Adrenal gland (tissue), 12 donors: ENCODE data around the gene CNTN5. TPM values are rescaled to one million over a fixed set of nuclear protein-coding genes. Genes with fewer than 3 reads are reported as not detected.

Experiments used
- DNase-seq, 7 donors: peaks; one replicate each; pipeline ENCODE4 v3.0.0-alpha.2; 2019 to 2020
- H3K27ac ChIP-seq, 5 donors: fragments of 200-600 bp; sonication (generic) in 4 of 5; 1 replicate in 3 of 5; 2 replicates in 2 of 5; pipeline versions ENCODE4 v1.5.1 to v1.8.0; 2016 to 2020; ENCODE audit warnings: mild to moderate bottlenecking in 1 of 5
- H3K27me3 ChIP-seq: fragments of 200-600 bp; 2 replicates; pipeline ENCODE4 v1.8.0; 2021
- H3K36me3 ChIP-seq, 2 donors: fragments of 200-600 bp; replicated peaks in 1 of 2; 1 replicate in 1 of 2; 2 replicates in 1 of 2; pipeline versions ENCODE4 v1.5.1 to v1.8.0; 2018 to 2022
- H3K4me1 ChIP-seq, 2 donors: fragments of 200-600 bp; replicated peaks in 1 of 2; 1 replicate in 1 of 2; 2 replicates in 1 of 2; pipeline versions ENCODE4 v1.5.1 to v1.8.0; 2018 to 2021
- H3K4me3 ChIP-seq, 4 donors: fragments of 200-600 bp; sonication (generic) in 3 of 4; one replicate each; pipeline ENCODE4 v1.5.1; 2016 to 2018
- H3K9me3 ChIP-seq, 3 donors: fragments of 200-600 bp; sonication (generic) in 1 of 3; replicated peaks in 1 of 3; 1 replicate in 2 of 3; 2 replicates in 1 of 3; pipeline versions ENCODE4 v1.5.1 to v1.8.0; 2016 to 2021
- CTCF ChIP-seq, 6 experiments: fragments of 450-650 bp in 4 of 6; fragments of 200-600 bp in 2 of 6; sonication (generic) in 1 of 6; IDR thresholded peaks; 1 replicate in 5 of 6; 2 replicates in 1 of 6; pipeline versions ENCODE4 v1.5.1 to v1.8.0; 2016 to 2021; ENCODE audit warnings: antibody characterized with exemption in 6 of 6, mild to moderate bottlenecking in 2 of 6, moderate library complexity in 1 of 6
- POLR2A ChIP-seq, 2 donors: fragments of 450-650 bp; IDR thresholded peaks; one replicate each; pipeline ENCODE4 v1.6.1; 2017; ENCODE audit warnings: antibody characterized with exemption in 2 of 2, mild to moderate bottlenecking in 2 of 2, moderate library complexity in 1 of 2
- WGBS, 4 donors: extraction: QIAGEN DNeasy Blood & Tissue Kit in 2 of 4; methylation state at CpG; one replicate each; pipeline versions ENCODE4 v1.1.5 to v1.1.7; 2013 to 2017; 5-methylcytosine and 5-hydroxymethylcytosine counted together
- intact Hi-C, 2 donors: fragments of 100-400 bp; cut with DNase I; formaldehyde crosslinking; loops; one replicate each; pipeline versions ENCODE4 v1.14.1 to v1.15.0; 2022 to 2023
- polyA plus RNA-seq, 3 donors: library from polyadenylated mRNA; stranded (reverse); fragments of 200-250 nt in 2 of 3; fragments of 350-450 nt in 1 of 3; fragmentation: Illumina TruSeq in 1 of 3; extraction: RNeasy Lipid Tissue Mini Kit (QIAGEN cat#74804) in 1 of 3; gene quantifications; one replicate each; pipeline ENCODE4 v1.2.3, GENCODE V29; 2013 to 2014
- total RNA-seq, 9 donors: library from RNA; depleted of rRNA in 4 of 9; stranded (reverse); fragments of >200 nt in 4 of 9; fragments of 120-200 nt in 1 of 9; fragmentation: NEBNext Ultra II Directional in 1 of 9; extraction: Animal tissue kit (Norgen Biotek cat#: 25700) in 1 of 9; gene quantifications; one replicate each; pipeline versions ENCODE4 v1.1.0 to v1.2.4, GENCODE V29; 2013 to 2023
- donor health status: healthy with polysubstance abuse.
- donor health status: Bipolar disorder and iron deficiency.
- donor health status: DM: yes; HTN: yes; CAD: no.
- donor health status: DM: no; HTN: no; CAD: no.
- donor health status: DM: no; HTN: no; CAD: no.
- donor health status: DM: yes; HTN: yes; CAD: no.

The CNTN5 gene
- total and polyA plus RNA-seq, 12 donors = 0.07 to 107 (median 0.30) TPM; not detected in 8

- Histone ChIP-seq H3K27me3 (no peaks in the 10 kb centered on the region), H3K36me3 (no peaks in the 10 kb centered on the region), H3K27ac (no peak overlapping the region), H3K9me3 (no peaks in the 10 kb centered on the region), H3K4me3 (no peak overlapping the region), H3K4me1 (no peaks in the 10 kb centered on the region)
- no peak for DNase-seq
- 66 to 77% (median 73%) methylated on average over 4 of the region's 4 CpGs for WGBS, 4 donors
- no peak for TF ChIP-seq POLR2A (IDR thresholded peaks at IDR 0.05)
- TF ChIP-seq CTCF (IDR thresholded peaks at IDR 0.05) = no peak
- intact Hi-C loops = no loop called here
These were observed 1084.7 kb downstream of the CNTN5 start for GRCh38 chr11:100105255-100105981.

GRCh38 chr11:100105982-100106358 lies 1085.2 kb downstream of the CNTN5 start:
- DNase-seq = no peak
- no peak overlapping the region for H3K27ac ChIP-seq
- WGBS, 4 donors = 43 to 55% (median 50%) methylated on average over 3 of the region's 3 CpGs
- no peaks in the 10 kb centered on the region for H3K4me1 ChIP-seq
- H3K4me3 ChIP-seq = no peak overlapping the region
- TF ChIP-seq POLR2A (IDR thresholded peaks at IDR 0.05) = no peak
- TF ChIP-seq CTCF (IDR thresholded peaks at IDR 0.05) = no peak
- H3K36me3 ChIP-seq = no peaks in the 10 kb centered on the region
- H3K27me3 ChIP-seq = no peaks in the 10 kb centered on the region
- H3K9me3 ChIP-seq = no peaks in the 10 kb centered on the region
- intact Hi-C loops = no loop called here

GRCh38 chr11:100119176-100119575 lies 1098.4 kb downstream of the CNTN5 start:
- intact Hi-C loops = no loop called here
- H3K9me3 ChIP-seq = peaks cover 0 to 5% (median 0%) of the 10 kb centered on the region in 3 donors
- H3K27ac ChIP-seq = no peak overlapping the region
- no peak for TF ChIP-seq CTCF (IDR thresholded peaks at IDR 0.05)
- TF ChIP-seq POLR2A (IDR thresholded peaks at IDR 0.05) = no peak
- H3K4me1 ChIP-seq = no peaks in the 10 kb centered on the region
- H3K4me3 ChIP-seq = no peak overlapping the region
- H3K27me3 ChIP-seq = no peaks in the 10 kb centered on the region
- no peak for DNase-seq
- 55 to 74% (median 65%) methylated on average over 1 of the region's 1 CpG for WGBS, 4 donors
- no peaks in the 10 kb centered on the region for H3K36me3 ChIP-seq

- intact Hi-C loops = no loop called here
- Histone ChIP-seq H3K4me3 (no peak overlapping the region), H3K9me3 (no peaks in the 10 kb centered on the region), H3K36me3 (no peaks in the 10 kb centered on the region), H3K4me1 (no peaks in the 10 kb centered on the region), H3K27me3 (no peaks in the 10 kb centered on the region), H3K27ac (no peak overlapping the region)
- TF ChIP-seq POLR2A (IDR thresholded peaks at IDR 0.05) = no peak
- no peak for TF ChIP-seq CTCF (IDR thresholded peaks at IDR 0.05)
- DNase-seq = no peak
- WGBS, 4 donors = 92 to 98% (median 97%) methylated on average over 2 of the region's 2 CpGs
These were observed 1112.4 kb downstream of the CNTN5 start for GRCh38 chr11:100133114-100133513.
